ENCODE measurements around the gene PROCR.
"Not testable (repeated sequence)": the region's sequence is repeated elsewhere in the genome, so short reads cannot be mapped to it uniquely, and the experiment has no call there.

The PROCR gene

GRCh38 chr20:35180266-35180665, 8.4 kb downstream of the PROCR start:
- no peak overlapping the region for H3K27ac ChIP-seq (ENCODE audit: low read depth, low read length)
- peaks cover 11% of the 10 kb centered on the region for H3K36me3 ChIP-seq (ENCODE audit: control insufficient read depth, insufficient read depth, low read length)
- no peaks in the 10 kb centered on the region for H3K4me1 ChIP-seq (ENCODE audit: control insufficient read depth, insufficient read depth, low read length)
- no peak overlapping the region for H3K4me3 ChIP-seq (ENCODE audit: low read depth, low read length)
- H3K9ac ChIP-seq (ENCODE audit: low read length), result no peak overlapping the region
- H3K9me3 ChIP-seq (ENCODE audit: control insufficient read depth, insufficient read depth, low read depth, low read length), result no peaks in the 10 kb centered on the region
- H3K27me3 ChIP-seq (ENCODE audit: control insufficient read depth, insufficient read depth, low read length), result no peaks in the 10 kb centered on the region

GRCh38 chr20:35181731-35182130, 9.9 kb downstream of the PROCR start:
- no peak overlapping the region for H3K9ac ChIP-seq (ENCODE audit: low read length)
- H3K27ac ChIP-seq (ENCODE audit: low read depth, low read length), result no peak overlapping the region
- H3K4me1 ChIP-seq (ENCODE audit: control insufficient read depth, insufficient read depth, low read length), result no peaks in the 10 kb centered on the region
- H3K36me3 ChIP-seq (ENCODE audit: control insufficient read depth, insufficient read depth, low read length), result peaks cover 9% of the 10 kb centered on the region
- peaks cover 6% of the 10 kb centered on the region; the same call in 1 of the 2 replicates for H3K9me3 ChIP-seq (ENCODE audit: control insufficient read depth, insufficient read depth, low read depth, low read length)
- no peaks in the 10 kb centered on the region for H3K27me3 ChIP-seq (ENCODE audit: control insufficient read depth, insufficient read depth, low read length)
- no peak overlapping the region for H3K4me3 ChIP-seq (ENCODE audit: low read depth, low read length)

- not testable (repeated sequence) for H3K4me3 ChIP-seq (ENCODE audit: low read depth, low read length); H3K9ac ChIP-seq (ENCODE audit: low read length); H3K27me3 ChIP-seq (ENCODE audit: control insufficient read depth, insufficient read depth, low read length)
Measured at GRCh38 chr20:35186691-35187289, 14.9 kb downstream of the PROCR start.

GRCh38 chr20:35187584-35188190, 15.8 kb downstream of the PROCR start:
- H3K36me3 ChIP-seq (ENCODE audit: control insufficient read depth, insufficient read depth, low read length), result no peaks in the 10 kb centered on the region
- no peaks in the 10 kb centered on the region for H3K27me3 ChIP-seq (ENCODE audit: control insufficient read depth, insufficient read depth, low read length)
- H3K4me3 ChIP-seq (ENCODE audit: low read depth, low read length), result no peak overlapping the region
- no peak overlapping the region for H3K27ac ChIP-seq (ENCODE audit: low read depth, low read length)
- H3K9me3 ChIP-seq (ENCODE audit: control insufficient read depth, insufficient read depth, low read depth, low read length), result peaks cover 26% of the 10 kb centered on the region
- H3K9ac ChIP-seq (ENCODE audit: low read length), result no peak overlapping the region
- H3K4me1 ChIP-seq (ENCODE audit: control insufficient read depth, insufficient read depth, low read length), result no peaks in the 10 kb centered on the region

More at GRCh38 chr20:35186691-35187289, 14.9 kb downstream of the PROCR start:
- not testable (repeated sequence) for H3K27ac ChIP-seq (ENCODE audit: low read depth, low read length); H3K36me3 ChIP-seq (ENCODE audit: control insufficient read depth, insufficient read depth, low read length); H3K4me1 ChIP-seq (ENCODE audit: control insufficient read depth, insufficient read depth, low read length)
- H3K9me3 ChIP-seq (ENCODE audit: control insufficient read depth, insufficient read depth, low read depth, low read length), result peaks cover 26% of the 10 kb centered on the region

GRCh38 chr20:35189223-35189622, 17.4 kb downstream of the PROCR start:
- not testable (repeated sequence) for H3K4me1 ChIP-seq (ENCODE audit: control insufficient read depth, insufficient read depth, low read length); H3K9ac ChIP-seq (ENCODE audit: low read length); H3K27ac ChIP-seq (ENCODE audit: low read depth, low read length); H3K27me3 ChIP-seq (ENCODE audit: control insufficient read depth, insufficient read depth, low read length); H3K4me3 ChIP-seq (ENCODE audit: low read depth, low read length); H3K36me3 ChIP-seq (ENCODE audit: control insufficient read depth, insufficient read depth, low read length)
- peaks cover 26% of the 10 kb centered on the region for H3K9me3 ChIP-seq (ENCODE audit: control insufficient read depth, insufficient read depth, low read depth, low read length)

- no peak overlapping the region for H3K4me3 ChIP-seq (ENCODE audit: low read depth, low read length)
- no peaks in the 10 kb centered on the region for H3K4me1 ChIP-seq (ENCODE audit: control insufficient read depth, insufficient read depth, low read length)
- no peak overlapping the region for H3K9ac ChIP-seq (ENCODE audit: low read length)
- peaks cover 29% of the 10 kb centered on the region for H3K9me3 ChIP-seq (ENCODE audit: control insufficient read depth, insufficient read depth, low read depth, low read length)
- H3K27ac ChIP-seq (ENCODE audit: low read depth, low read length), result no peak overlapping the region
- no peaks in the 10 kb centered on the region for H3K36me3 ChIP-seq (ENCODE audit: control insufficient read depth, insufficient read depth, low read length)
- H3K27me3 ChIP-seq (ENCODE audit: control insufficient read depth, insufficient read depth, low read length), result no peaks in the 10 kb centered on the region
Measured at GRCh38 chr20:35190556-35190955, 18.7 kb downstream of the PROCR start.

GRCh38 chr20:35191419-35192117, 19.7 kb downstream of the PROCR start:
- H3K4me3 ChIP-seq (ENCODE audit: low read depth, low read length), result no peak overlapping the region
- H3K4me1 ChIP-seq (ENCODE audit: control insufficient read depth, insufficient read depth, low read length), result no peaks in the 10 kb centered on the region
- H3K9me3 ChIP-seq (ENCODE audit: control insufficient read depth, insufficient read depth, low read depth, low read length), result peaks cover 28% of the 10 kb centered on the region
- no peaks in the 10 kb centered on the region for H3K27me3 ChIP-seq (ENCODE audit: control insufficient read depth, insufficient read depth, low read length)
- H3K36me3 ChIP-seq (ENCODE audit: control insufficient read depth, insufficient read depth, low read length), result no peaks in the 10 kb centered on the region
- no peak overlapping the region for H3K27ac ChIP-seq (ENCODE audit: low read depth, low read length)
- no peak overlapping the region for H3K9ac ChIP-seq (ENCODE audit: low read length)

- no peak overlapping the region for H3K27ac ChIP-seq (ENCODE audit: low read depth, low read length)
- H3K4me1 ChIP-seq (ENCODE audit: control insufficient read depth, insufficient read depth, low read length), result no peaks in the 10 kb centered on the region
- no peak overlapping the region for H3K9ac ChIP-seq (ENCODE audit: low read length)
Measured at GRCh38 chr20:35192118-35192872, 20.4 kb downstream of the PROCR start.

GRCh38 chr20:35193031-35193791, 21.3 kb downstream of the PROCR start:
- H3K27me3 ChIP-seq (ENCODE audit: control insufficient read depth, insufficient read depth, low read length); H3K9ac ChIP-seq (ENCODE audit: low read length); H3K27ac ChIP-seq (ENCODE audit: low read depth, low read length); H3K4me3 ChIP-seq (ENCODE audit: low read depth, low read length); H3K4me1 ChIP-seq (ENCODE audit: control insufficient read depth, insufficient read depth, low read length); H3K36me3 ChIP-seq (ENCODE audit: control insufficient read depth, insufficient read depth, low read length): not testable (repeated sequence)
- peaks cover 32% of the 10 kb centered on the region for H3K9me3 ChIP-seq (ENCODE audit: control insufficient read depth, insufficient read depth, low read depth, low read length)

More at GRCh38 chr20:35192118-35192872, 20.4 kb downstream of the PROCR start:
- Histone ChIP-seq H3K36me3 (ENCODE audit: control insufficient read depth, insufficient read depth, low read length) (no peaks in the 10 kb centered on the region), H3K9me3 (ENCODE audit: control insufficient read depth, insufficient read depth, low read depth, low read length) (peaks cover 36% of the 10 kb centered on the region), H3K27me3 (ENCODE audit: control insufficient read depth, insufficient read depth, low read length) (no peaks in the 10 kb centered on the region), H3K4me3 (ENCODE audit: low read depth, low read length) (no peak overlapping the region)

GRCh38 chr20:35196313-35196712, 24.4 kb downstream of the PROCR start:
- peaks cover 39% of the 10 kb centered on the region for H3K9me3 ChIP-seq (ENCODE audit: control insufficient read depth, insufficient read depth, low read depth, low read length)
- H3K9ac ChIP-seq (ENCODE audit: low read length), result no peak overlapping the region
- H3K36me3 ChIP-seq (ENCODE audit: control insufficient read depth, insufficient read depth, low read length), result no peaks in the 10 kb centered on the region
- H3K27me3 ChIP-seq (ENCODE audit: control insufficient read depth, insufficient read depth, low read length), result no peaks in the 10 kb centered on the region
- H3K4me3 ChIP-seq (ENCODE audit: low read depth, low read length), result no peak overlapping the region
- H3K4me1 ChIP-seq (ENCODE audit: control insufficient read depth, insufficient read depth, low read length), result no peaks in the 10 kb centered on the region
- H3K27ac ChIP-seq (ENCODE audit: low read depth, low read length), result no peak overlapping the region
